Measurements from ENCODE around the gene STRIP2. TPM values are rescaled to one million over a fixed set of nuclear protein-coding genes. Genes with fewer than 3 reads are reported as not detected.

STRIP2 gene
- total and polyA plus RNA-seq, 2 of the 13 experiments (the other 11 are each of a cell fraction or from before 2014, with no cell fraction given) = 3.9 to 8.2 TPM

DNA sequence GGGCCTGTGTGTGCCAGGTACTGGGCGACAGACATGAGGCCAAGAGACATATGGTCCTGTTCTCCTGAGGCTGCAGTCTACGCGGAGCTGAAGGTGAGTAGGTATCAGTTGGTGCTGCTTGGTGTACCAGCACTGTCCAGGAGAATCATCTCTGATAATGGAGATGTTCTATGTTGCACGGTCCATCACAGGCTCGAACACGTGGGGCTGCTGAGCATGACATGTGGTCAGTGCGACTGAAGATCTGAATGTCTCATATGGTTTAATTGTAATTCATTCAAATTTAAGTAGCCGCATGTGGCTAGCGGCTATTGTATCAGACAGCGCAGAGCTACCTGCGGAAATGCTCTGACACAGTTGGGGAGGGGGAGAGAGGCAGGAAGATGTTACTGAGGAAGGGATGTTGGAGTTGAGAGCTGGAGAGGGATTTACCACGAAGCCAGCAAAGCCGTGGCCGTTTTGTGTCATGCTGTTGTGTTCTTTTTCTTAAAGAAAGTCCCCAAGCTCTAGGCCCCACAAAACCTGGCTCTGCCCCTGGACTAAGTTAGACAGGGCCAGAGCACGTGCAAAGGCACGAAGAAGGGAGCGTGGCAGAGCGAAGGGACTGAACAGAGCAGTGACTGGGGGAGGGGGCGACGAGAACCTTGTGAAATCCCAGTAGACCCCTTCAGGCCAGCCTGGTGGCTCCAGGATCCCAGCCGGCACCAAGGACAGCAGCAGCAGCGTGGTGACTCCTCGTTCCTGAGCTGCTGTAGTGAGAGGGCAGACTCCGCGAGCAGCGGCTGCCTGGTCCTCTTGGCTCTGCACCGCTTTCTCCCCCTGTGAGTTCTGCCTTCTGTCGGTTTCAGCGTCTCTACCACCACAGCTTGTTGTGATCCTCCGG, 88.1 kb downstream of the STRIP2 start:
- Histone ChIP-seq H3K4me3 (replicated peaks in 1 of 3; ENCODE audit: insufficient read depth in 1 of 3, low read depth in 2 of 3, low read length in 3 of 3) (no peak overlapping the region), H3K27me3 (ENCODE audit: control insufficient read depth in 1 of 2, insufficient read depth in 2 of 2, low read length in 2 of 2) (peaks cover 0 to 19% of the 10 kb centered on the region in 2 experiments; a peak in 1 of 5 replicates), H3K36me3 (replicated peaks in 1 of 2; ENCODE audit: control insufficient read depth in 1 of 2, insufficient read depth in 2 of 2, low read length in 2 of 2) (no peaks in the 10 kb centered on the region), H3K79me2 (ENCODE audit: insufficient read depth, low read length) (no peaks in the 10 kb centered on the region), H2AFZ (ENCODE audit: low read length) (no peak overlapping the region), H3K9ac (ENCODE audit: insufficient read depth, low read depth, low read length) (no peak overlapping the region), H3K4me1 (ENCODE audit: insufficient read depth, low read length) (peaks cover 11% of the 10 kb centered on the region; the same call in 1 of the 2 replicates), H4K20me1 (ENCODE audit: insufficient read depth, low read length) (no peaks in the 10 kb centered on the region), H3K27ac (ENCODE audit: extremely low read length, insufficient read depth, low read length) (no peak overlapping the region), H3K4me2 (ENCODE audit: low read depth, low read length) (peak overlapping the region; percentile 39), H3K9me3 (ENCODE audit: low read length) (no peaks in the 10 kb centered on the region)
- BruUV-seq (replicated peaks) = no TSS peak
- ATAC-seq (peak; percentile 93), DNase-seq (ENCODE audit: low spot score) (no peak), FAIRE-seq (no peak)
- WGBS (ENCODE audit: low lambda C conversion rate) = 49% methylated on average over 23 of the region's 30 CpGs
- intact Hi-C loops (cut with micrococcal nuclease; ENCODE audit: unreplicated experiment) = no loop called here
- in situ Hi-C loops (cut with HindIII; ENCODE audit: extremely low pct_ligation_motif_present, low pct_unique_long_range_greater_than_20kb) = no loop called here
- CTCF ChIA-PET (ENCODE audit: low intra/inter-chr PET ratio, low total read pairs) = no interaction called here
- POLR2A ChIA-PET = no interaction called here
- TF ChIP-seq, protein P1, sequence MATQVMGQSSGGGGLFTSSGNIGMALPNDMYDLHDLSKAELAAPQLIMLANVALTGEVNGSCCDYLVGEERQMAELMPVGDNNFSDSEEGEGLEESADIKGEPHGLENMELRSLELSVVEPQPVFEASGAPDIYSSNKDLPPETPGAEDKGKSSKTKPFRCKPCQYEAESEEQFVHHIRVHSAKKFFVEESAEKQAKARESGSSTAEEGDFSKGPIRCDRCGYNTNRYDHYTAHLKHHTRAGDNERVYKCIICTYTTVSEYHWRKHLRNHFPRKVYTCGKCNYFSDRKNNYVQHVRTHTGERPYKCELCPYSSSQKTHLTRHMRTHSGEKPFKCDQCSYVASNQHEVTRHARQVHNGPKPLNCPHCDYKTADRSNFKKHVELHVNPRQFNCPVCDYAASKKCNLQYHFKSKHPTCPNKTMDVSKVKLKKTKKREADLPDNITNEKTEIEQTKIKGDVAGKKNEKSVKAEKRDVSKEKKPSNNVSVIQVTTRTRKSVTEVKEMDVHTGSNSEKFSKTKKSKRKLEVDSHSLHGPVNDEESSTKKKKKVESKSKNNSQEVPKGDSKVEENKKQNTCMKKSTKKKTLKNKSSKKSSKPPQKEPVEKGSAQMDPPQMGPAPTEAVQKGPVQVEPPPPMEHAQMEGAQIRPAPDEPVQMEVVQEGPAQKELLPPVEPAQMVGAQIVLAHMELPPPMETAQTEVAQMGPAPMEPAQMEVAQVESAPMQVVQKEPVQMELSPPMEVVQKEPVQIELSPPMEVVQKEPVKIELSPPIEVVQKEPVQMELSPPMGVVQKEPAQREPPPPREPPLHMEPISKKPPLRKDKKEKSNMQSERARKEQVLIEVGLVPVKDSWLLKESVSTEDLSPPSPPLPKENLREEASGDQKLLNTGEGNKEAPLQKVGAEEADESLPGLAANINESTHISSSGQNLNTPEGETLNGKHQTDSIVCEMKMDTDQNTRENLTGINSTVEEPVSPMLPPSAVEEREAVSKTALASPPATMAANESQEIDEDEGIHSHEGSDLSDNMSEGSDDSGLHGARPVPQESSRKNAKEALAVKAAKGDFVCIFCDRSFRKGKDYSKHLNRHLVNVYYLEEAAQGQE (IDR thresholded peaks at IDR 0.05; ENCODE audit: borderline replicate concordance in 1 of 2, low read depth in 1 of 2, low read length in 2 of 2) = peak; percentile 69 to 92
- TF ChIP-seq, protein P2, sequence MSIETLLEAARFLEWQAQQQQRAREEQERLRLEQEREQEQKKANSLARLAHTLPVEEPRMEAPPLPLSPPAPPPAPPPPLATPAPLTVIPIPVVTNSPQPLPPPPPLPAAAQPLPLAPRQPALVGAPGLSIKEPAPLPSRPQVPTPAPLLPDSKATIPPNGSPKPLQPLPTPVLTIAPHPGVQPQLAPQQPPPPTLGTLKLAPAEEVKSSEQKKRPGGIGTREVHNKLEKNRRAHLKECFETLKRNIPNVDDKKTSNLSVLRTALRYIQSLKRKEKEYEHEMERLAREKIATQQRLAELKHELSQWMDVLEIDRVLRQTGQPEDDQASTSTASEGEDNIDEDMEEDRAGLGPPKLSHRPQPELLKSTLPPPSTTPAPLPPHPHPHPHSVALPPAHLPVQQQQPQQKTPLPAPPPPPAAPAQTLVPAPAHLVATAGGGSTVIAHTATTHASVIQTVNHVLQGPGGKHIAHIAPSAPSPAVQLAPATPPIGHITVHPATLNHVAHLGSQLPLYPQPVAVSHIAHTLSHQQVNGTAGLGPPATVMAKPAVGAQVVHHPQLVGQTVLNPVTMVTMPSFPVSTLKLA (IDR thresholded peaks at IDR 0.05) = peak; percentile 95
- TF ChIP-seq SMAD9 (CRISPR knock-in tag; IDR thresholded peaks at IDR 0.05) (no peak), MIER2 (CRISPR knock-in tag; IDR thresholded peaks at IDR 0.05) (peak; percentile 87)
